Transverse colon (tissue), 4 donors: ENCODE data around the gene IL1RL1. TPM values are rescaled to one million over a fixed set of nuclear protein-coding genes. Genes with fewer than 3 reads are reported as not detected.

Source experiments
- DNase-seq: peaks from one replicate; pipeline ENCODE4 v3.0.0-alpha.2; 2019
- H3K27ac ChIP-seq, 4 donors: fragments of 200-600 bp; sonication (generic); 2 replicates each; pipeline ENCODE4 v1.5.1; 2016 to 2018; ENCODE audit warnings: inconsistent platforms in 4 of 4
- H3K27me3 ChIP-seq: fragments of 200-600 bp; sonication (generic); 2 replicates; pipeline ENCODE4 v1.5.1; 2017; ENCODE audit warnings: inconsistent platforms
- H3K36me3 ChIP-seq, 4 donors: fragments of 200-600 bp; sonication (generic); 2 replicates each; pipeline ENCODE4 v1.5.1; 2017 to 2019; ENCODE audit warnings: inconsistent platforms in 4 of 4
- H3K4me1 ChIP-seq, 4 donors: fragments of 200-600 bp; sonication (generic); 2 replicates each; pipeline ENCODE4 v1.5.1; 2017 to 2020; ENCODE audit warnings: inconsistent platforms in 4 of 4
- H3K4me3 ChIP-seq, 4 donors: fragments of 200-600 bp; sonication (generic); 1 replicate in 1 of 4; 2 replicates in 3 of 4; pipeline versions ENCODE4 v1.5.1 to v1.6.1; 2017 to 2019; ENCODE audit warnings: inconsistent platforms in 4 of 4
- H3K9me3 ChIP-seq, 2 donors: fragments of 200-600 bp; sonication (generic); 2 replicates each; pipeline ENCODE4 v1.5.1; 2017 to 2019; ENCODE audit warnings: inconsistent platforms in 2 of 2
- EP300 ChIP-seq: sonication (generic); formaldehyde crosslinking; IDR thresholded peaks from one replicate; pipeline ENCODE4 v1.6.1; 2017; ENCODE audit warnings: antibody characterized with exemption, low read depth
- POLR2A ChIP-seq: fragments of 450-650 bp; IDR thresholded peaks from one replicate; pipeline ENCODE4 v1.6.1; 2016; ENCODE audit warnings: antibody characterized with exemption, mild to moderate bottlenecking, moderate library complexity
- POLR2AphosphoS5 ChIP-seq, 3 donors: sonication (generic); formaldehyde crosslinking; IDR thresholded peaks; one replicate each; pipeline ENCODE4 v1.6.1; 2016; ENCODE audit warnings: antibody characterized with exemption in 3 of 3
- WGBS, 2 donors: methylation state at CpG; one replicate each; pipeline ENCODE4 v1.1.5; 2018; ENCODE audit warnings: low coverage in 1 of 2; 5-methylcytosine and 5-hydroxymethylcytosine counted together
- in situ Hi-C, 4 donors: fragments of 200-750 bp; cut with MboI; loops; one replicate each; pipeline versions ENCODE4 v1.15.0 to v1.15.1; 2017; ENCODE audit warnings: low sequenced_read_pairs in 3 of 4, low pct_ligation_motif_present in 1 of 4, low pct_unique_long_range_greater_than_20kb in 1 of 4
- intact Hi-C: fragments of 100-400 bp; cut with DNase I; formaldehyde crosslinking; loops from one replicate; pipeline ENCODE4 v1.15.1; 2023; ENCODE audit warnings: low total_unique reads
- total RNA-seq, 4 donors: library from RNA; depleted of rRNA; stranded (reverse); fragments of >200 nt; gene quantifications; one replicate each; pipeline ENCODE4 v1.1.0, GENCODE V29; 2016
- TF ChIP-seq, protein P1 (sequence below), 5 experiments: fragments of 200-600 bp in 3 of 5; fragments of 450-650 bp in 2 of 5; sonication (generic) in 3 of 5; IDR thresholded peaks; 1 replicate in 2 of 5; 2 replicates in 3 of 5; pipeline ENCODE4 v1.5.1; 2016 to 2017; ENCODE audit warnings: antibody characterized with exemption in 5 of 5, inconsistent platforms in 3 of 5, mild to moderate bottlenecking in 2 of 5, moderate library complexity in 1 of 5

The IL1RL1 gene
- total RNA-seq, 4 donors from 2014 or later, result 0.40 to 57.2 (median 11.7) TPM

DNA sequence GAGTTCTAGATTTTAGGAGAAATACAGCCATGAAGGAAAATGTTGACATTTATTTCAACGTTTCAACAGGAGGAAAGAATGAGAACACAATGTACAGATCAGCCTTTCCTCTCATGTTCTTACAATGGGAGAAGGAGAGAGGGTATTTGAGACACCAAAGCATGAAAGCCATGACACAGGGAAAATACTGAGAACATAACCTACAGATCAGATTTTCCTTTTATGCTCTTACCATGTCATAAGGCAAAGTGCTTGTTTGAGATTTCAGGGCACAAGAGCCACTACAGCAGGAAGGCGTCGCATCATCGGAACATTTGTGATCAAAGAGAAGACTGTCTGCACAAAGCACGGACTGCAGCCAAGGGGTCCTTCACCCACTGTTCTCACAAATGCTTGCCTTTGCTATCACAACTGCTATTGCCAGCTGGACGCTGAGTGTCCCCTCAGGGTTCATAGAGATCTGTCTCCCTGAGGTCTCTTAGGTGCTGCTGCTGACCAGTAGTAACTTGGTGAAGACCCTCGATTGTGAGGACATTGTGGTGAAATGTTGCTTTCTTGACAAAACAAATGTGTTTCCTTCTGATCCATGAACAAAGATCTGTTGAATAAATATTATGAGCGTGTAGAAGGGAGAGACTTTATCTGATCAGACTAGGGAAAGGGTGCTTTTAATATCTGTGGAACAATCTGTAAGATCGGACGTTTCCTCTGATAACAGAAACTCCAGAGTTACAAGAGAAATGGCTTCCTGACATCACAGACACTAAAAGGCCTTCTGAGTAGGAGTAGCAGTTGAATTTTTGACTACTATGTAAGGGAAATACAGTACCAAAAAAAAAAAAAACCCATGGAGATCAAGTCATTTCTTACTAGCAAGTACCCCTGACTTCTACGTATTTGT, 6.4 kb upstream of the IL1RL1 start:
- in situ Hi-C loops, result no loop called here
- H3K27ac ChIP-seq, result no peak overlapping the region
- no peak overlapping the region for H3K4me3 ChIP-seq
- intact Hi-C loops, result no loop called here
- WGBS, 2 donors, result 62 to 64% methylated on average over 5 to 11 of the region's 11 CpGs
- H3K4me1 ChIP-seq, result peaks cover 0 to 11% (median 4%) of the 10 kb centered on the region in 4 donors
- H3K36me3 ChIP-seq, result no peaks in the 10 kb centered on the region
- H3K9me3 ChIP-seq, result no peaks in the 10 kb centered on the region
- TF ChIP-seq, protein P1, sequence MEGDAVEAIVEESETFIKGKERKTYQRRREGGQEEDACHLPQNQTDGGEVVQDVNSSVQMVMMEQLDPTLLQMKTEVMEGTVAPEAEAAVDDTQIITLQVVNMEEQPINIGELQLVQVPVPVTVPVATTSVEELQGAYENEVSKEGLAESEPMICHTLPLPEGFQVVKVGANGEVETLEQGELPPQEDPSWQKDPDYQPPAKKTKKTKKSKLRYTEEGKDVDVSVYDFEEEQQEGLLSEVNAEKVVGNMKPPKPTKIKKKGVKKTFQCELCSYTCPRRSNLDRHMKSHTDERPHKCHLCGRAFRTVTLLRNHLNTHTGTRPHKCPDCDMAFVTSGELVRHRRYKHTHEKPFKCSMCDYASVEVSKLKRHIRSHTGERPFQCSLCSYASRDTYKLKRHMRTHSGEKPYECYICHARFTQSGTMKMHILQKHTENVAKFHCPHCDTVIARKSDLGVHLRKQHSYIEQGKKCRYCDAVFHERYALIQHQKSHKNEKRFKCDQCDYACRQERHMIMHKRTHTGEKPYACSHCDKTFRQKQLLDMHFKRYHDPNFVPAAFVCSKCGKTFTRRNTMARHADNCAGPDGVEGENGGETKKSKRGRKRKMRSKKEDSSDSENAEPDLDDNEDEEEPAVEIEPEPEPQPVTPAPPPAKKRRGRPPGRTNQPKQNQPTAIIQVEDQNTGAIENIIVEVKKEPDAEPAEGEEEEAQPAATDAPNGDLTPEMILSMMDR (IDR thresholded peaks at IDR 0.05), result no peak
- TF ChIP-seq POLR2A (no peak), POLR2AphosphoS5 (IDR thresholded peaks at IDR 0.05) (no peak), EP300 (no peak)
- peaks cover 60% of the 10 kb centered on the region for H3K27me3 ChIP-seq
- no peak for DNase-seq

DNA sequence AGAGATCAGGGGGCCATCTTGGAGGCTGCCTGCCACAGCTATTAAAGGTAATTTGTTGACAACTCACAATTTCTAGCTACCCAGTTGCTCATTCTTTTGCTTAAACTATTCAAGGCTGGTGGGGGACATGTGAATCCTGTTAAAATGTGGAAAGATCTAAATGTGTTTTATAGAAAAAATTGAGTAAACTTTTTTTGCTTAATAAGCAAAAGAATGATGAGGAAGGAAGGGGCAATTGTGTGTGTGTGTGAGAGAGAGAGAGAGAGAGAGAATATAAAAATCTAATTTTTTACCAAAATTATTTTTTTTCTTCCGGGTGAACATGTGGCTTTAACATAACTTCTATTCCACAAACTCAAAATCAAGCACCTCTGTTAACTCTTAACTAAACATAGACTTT, 5.2 kb upstream of the IL1RL1 start:
- intact Hi-C loops, result no loop called here

DNA sequence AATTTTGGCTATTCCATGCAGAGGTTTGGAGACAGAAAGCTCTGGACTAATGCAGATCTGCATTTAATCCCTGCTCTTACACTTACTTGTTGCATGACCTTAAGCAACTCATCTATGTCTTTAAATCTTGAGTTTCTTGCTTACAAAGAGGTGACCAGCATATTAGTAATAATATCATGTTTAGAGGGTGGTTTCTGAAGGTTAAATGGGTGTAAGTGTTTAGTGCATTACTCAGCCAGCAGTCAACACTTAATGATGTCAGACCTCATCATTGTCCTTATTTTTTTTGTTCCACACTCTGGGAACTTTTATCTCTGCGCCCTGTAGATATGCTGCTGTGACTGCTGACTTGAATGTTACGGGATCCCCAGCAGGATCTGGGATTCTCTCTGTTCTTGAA, 1.7 kb downstream of the IL1RL1 start:
- Histone ChIP-seq H3K4me1 (no peaks in the 10 kb centered on the region), H3K27me3 (peaks cover 3% of the 10 kb centered on the region), H3K9me3 (no peaks in the 10 kb centered on the region), H3K4me3 (no peak overlapping the region), H3K36me3 (no peaks in the 10 kb centered on the region), H3K27ac (no peak overlapping the region)
- WGBS, 2 donors, result 85 to 92% methylated on average over 2 of the region's 2 CpGs
- intact Hi-C loops (no loop called here), in situ Hi-C loops (no loop called here)
- TF ChIP-seq EP300, result no peak
- TF ChIP-seq, protein P1 (IDR thresholded peaks at IDR 0.05), result no peak
- TF ChIP-seq POLR2A, result no peak
- no peak for TF ChIP-seq POLR2AphosphoS5 (IDR thresholded peaks at IDR 0.05)
- DNase-seq, result no peak

More for the DNA sequence above, 5.2 kb upstream of the IL1RL1 start:
- 70 to 80% methylated on average over 1 of the region's 1 CpG for WGBS, 2 donors
- H3K4me1 ChIP-seq, result peaks cover 0 to 11% (median 4%) of the 10 kb centered on the region in 4 donors
- TF ChIP-seq POLR2AphosphoS5 (IDR thresholded peaks at IDR 0.05), result no peak
- TF ChIP-seq EP300, result no peak
- no peak for TF ChIP-seq POLR2A
- TF ChIP-seq, protein P1 (IDR thresholded peaks at IDR 0.05), result no peak
- H3K36me3 ChIP-seq, result no peaks in the 10 kb centered on the region
- no peak for DNase-seq
- no peak overlapping the region for H3K4me3 ChIP-seq
- in situ Hi-C loops, result no loop called here
- peaks cover 51% of the 10 kb centered on the region for H3K27me3 ChIP-seq
- no peaks in the 10 kb centered on the region for H3K9me3 ChIP-seq
- H3K27ac ChIP-seq, result no peak overlapping the region

DNA sequence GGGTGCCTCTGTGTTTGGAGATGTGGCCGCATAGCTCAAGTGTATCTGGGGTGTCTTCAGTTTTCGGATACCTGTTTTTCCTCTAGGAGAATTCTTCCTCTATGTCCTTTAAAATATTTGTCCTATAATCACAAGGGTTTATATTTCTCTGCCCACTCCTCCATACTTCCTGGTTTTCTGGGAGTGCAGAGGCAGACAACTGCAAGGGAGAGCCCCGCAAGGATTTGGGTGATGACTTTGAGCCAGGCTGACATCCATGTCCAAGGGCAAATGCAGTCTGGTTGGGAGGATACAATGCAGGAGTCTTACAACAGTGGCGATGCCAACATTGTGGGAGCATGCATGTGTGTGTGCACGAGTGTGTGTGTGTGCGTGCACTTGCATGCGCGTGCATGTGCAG, 2.1 kb downstream of the IL1RL1 start:
- no peaks in the 10 kb centered on the region for H3K4me1 ChIP-seq
- WGBS, 2 donors, result 91 to 100% methylated on average over 7 to 8 of the region's 8 CpGs
- intact Hi-C loops, result no loop called here
- in situ Hi-C loops, result no loop called here
- no peak for DNase-seq
- H3K4me3 ChIP-seq, result no peak overlapping the region
- no peak overlapping the region for H3K27ac ChIP-seq
- no peak for TF ChIP-seq EP300
- TF ChIP-seq, protein P1 (IDR thresholded peaks at IDR 0.05), result no peak
- TF ChIP-seq POLR2A, result no peak
- no peak for TF ChIP-seq POLR2AphosphoS5 (IDR thresholded peaks at IDR 0.05)
- no peaks in the 10 kb centered on the region for H3K9me3 ChIP-seq
- H3K27me3 ChIP-seq, result no peaks in the 10 kb centered on the region
- H3K36me3 ChIP-seq, result no peaks in the 10 kb centered on the region
